IPS-15b (cell line): ENCODE data around the gene CRIP3.
"Not testable (repeated sequence)": the region's sequence is repeated elsewhere in the genome, so short reads cannot be mapped to it uniquely, and the experiment has no call there.

Source experiments
- H3K27me3 ChIP-seq: one replicate; pipeline ENCODE4 v1.6.1; 2013; ENCODE audit warnings: low read length; ENCODE audit not compliant: control insufficient read depth, insufficient read depth
- H3K36me3 ChIP-seq: one replicate; pipeline ENCODE4 v1.6.1; 2013; ENCODE audit warnings: low read length; ENCODE audit not compliant: control insufficient read depth, insufficient read depth
- H3K4me1 ChIP-seq: one replicate; pipeline ENCODE4 v1.6.1; 2013; ENCODE audit warnings: mild to moderate bottlenecking, low read length; ENCODE audit not compliant: control insufficient read depth, insufficient read depth
- H3K4me3 ChIP-seq: one replicate; pipeline ENCODE4 v1.5.1; 2013; ENCODE audit warnings: low read depth, low read length
- H3K9ac ChIP-seq: one replicate; pipeline ENCODE4 v1.6.1; 2013; ENCODE audit warnings: low read depth, mild to moderate bottlenecking, low read length
- H3K9me3 ChIP-seq: one replicate; pipeline ENCODE4 v1.6.1; 2013; ENCODE audit warnings: mild to moderate bottlenecking, low read length; ENCODE audit not compliant: control insufficient read depth, insufficient read depth

CRIP3 gene

DNA sequence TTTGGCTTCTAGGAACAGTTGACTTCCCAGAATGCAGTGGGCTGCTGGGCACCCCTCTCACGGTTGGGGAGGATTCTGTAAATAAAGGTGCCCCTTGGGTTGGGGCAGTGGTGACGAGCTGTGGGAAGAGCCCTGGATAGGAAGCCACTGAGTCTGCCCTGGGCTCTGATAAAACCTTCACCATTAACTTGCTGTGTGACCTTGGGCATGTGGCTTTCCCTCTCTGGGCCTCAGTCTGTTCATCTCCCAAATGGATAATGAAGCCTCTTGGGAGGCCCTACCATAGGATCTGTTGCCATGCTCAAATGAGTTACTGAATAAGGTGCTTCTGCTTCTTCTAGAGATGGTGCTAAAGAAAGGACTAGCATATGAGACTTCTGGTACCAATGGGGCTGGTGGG, 3.7 kb downstream of the CRIP3 start:
- peaks cover 6% of the 10 kb centered on the region for H3K27me3 ChIP-seq
- H3K9ac ChIP-seq, result no peak overlapping the region
- H3K4me1 ChIP-seq, result peaks cover 3% of the 10 kb centered on the region
- H3K9me3 ChIP-seq, result no peaks in the 10 kb centered on the region
- no peaks in the 10 kb centered on the region for H3K36me3 ChIP-seq
- H3K4me3 ChIP-seq, result no peak overlapping the region

DNA sequence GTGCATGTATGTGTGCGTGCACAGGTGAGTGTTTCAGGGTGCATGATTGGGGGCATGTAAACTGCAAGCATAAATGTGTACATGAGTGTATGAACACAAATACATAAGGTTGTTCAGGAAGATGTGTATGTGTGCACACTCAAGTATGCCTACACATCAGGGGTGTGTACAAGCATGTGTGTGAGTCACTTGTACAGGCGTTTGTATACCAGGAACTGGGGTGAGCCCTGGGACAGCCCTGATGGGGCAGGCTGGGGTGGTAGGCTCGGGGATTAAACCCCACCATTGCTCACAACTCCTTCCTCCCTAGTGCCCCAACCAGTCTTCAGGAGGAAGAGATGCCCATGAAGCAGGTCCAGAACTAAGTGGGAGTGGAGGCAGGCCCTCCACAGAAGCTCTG, 4.3 kb downstream of the CRIP3 start:
- peaks cover 5% of the 10 kb centered on the region for H3K27me3 ChIP-seq
- H3K9ac ChIP-seq, result no peak overlapping the region
- H3K4me3 ChIP-seq, result no peak overlapping the region
- no peaks in the 10 kb centered on the region for H3K36me3 ChIP-seq
- peaks cover 3% of the 10 kb centered on the region for H3K4me1 ChIP-seq
- no peaks in the 10 kb centered on the region for H3K9me3 ChIP-seq

DNA sequence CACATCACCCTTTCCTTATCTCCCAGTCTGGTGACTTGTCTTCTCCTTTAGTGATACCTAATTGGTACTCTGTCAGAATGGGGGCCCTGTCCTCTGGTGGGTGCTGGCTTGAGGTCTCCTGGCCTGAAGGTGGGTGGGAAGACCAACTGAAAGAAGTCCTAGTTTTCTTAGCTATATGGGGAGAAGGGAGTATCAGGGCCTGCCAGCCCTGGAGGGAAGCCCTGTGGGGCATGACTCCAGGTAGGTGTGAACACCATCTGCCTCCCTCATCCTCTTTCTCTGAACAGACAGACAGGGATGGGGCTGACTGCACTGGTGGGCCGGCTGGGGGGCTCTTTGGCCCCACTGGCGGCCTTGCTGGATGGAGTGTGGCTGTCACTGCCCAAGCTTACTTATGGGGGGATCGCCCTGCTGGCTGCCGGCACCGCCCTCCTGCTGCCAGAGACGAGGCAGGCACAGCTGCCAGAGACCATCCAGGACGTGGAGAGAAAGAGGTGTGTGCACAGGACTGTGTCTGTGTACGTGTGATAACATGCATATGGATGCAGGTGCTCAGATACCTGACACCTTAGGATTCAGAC, 4.8 kb downstream of the CRIP3 start:
- Histone ChIP-seq H3K9ac (no peak overlapping the region), H3K9me3 (no peaks in the 10 kb centered on the region), H3K4me3 (no peak overlapping the region), H3K4me1 (peaks cover 3% of the 10 kb centered on the region), H3K27me3 (peaks cover 2% of the 10 kb centered on the region), H3K36me3 (no peaks in the 10 kb centered on the region)

DNA sequence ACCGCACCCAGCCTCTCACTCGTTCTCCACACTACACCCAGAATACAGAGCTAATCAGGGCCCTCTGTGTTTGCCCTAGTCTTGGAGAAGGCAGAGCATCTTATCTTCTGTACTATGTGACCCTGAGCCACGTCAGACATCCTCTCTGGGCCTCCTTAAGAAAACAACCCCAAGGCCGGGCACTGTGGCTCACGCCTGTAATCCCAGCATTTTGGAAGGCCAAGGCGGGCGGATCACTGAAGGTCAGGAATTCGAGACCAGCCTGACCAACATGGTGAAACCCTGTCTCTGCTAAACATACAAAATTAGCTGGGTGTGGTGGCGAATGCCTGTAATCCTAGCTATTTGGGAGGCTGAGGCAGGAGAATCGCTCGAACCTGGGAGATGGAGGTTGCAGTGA, 5.6 kb downstream of the CRIP3 start:
- not testable (repeated sequence) for H3K9me3 ChIP-seq, H3K27me3 ChIP-seq, H3K4me3 ChIP-seq, H3K36me3 ChIP-seq, H3K4me1 ChIP-seq, H3K9ac ChIP-seq

DNA sequence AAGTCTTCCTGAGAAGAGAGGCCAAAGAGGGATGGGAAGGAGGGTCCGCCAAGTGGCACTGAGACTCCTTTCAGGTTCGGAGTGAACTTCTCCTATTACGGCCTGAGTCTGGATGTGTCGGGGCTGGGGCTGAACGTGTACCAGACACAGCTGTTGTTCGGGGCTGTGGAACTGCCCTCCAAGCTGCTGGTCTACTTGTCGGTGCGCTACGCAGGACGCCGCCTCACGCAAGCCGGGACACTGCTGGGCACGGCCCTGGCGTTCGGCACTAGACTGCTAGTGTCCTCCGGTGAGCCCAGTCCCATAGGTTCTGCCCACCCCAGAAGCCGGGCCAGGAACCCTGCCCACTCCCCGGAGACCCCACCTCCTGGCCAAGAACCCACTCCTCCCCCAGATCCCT, 6.5 kb downstream of the CRIP3 start:
- H3K9ac ChIP-seq, result no peak overlapping the region
- no peaks in the 10 kb centered on the region for H3K27me3 ChIP-seq

DNA sequence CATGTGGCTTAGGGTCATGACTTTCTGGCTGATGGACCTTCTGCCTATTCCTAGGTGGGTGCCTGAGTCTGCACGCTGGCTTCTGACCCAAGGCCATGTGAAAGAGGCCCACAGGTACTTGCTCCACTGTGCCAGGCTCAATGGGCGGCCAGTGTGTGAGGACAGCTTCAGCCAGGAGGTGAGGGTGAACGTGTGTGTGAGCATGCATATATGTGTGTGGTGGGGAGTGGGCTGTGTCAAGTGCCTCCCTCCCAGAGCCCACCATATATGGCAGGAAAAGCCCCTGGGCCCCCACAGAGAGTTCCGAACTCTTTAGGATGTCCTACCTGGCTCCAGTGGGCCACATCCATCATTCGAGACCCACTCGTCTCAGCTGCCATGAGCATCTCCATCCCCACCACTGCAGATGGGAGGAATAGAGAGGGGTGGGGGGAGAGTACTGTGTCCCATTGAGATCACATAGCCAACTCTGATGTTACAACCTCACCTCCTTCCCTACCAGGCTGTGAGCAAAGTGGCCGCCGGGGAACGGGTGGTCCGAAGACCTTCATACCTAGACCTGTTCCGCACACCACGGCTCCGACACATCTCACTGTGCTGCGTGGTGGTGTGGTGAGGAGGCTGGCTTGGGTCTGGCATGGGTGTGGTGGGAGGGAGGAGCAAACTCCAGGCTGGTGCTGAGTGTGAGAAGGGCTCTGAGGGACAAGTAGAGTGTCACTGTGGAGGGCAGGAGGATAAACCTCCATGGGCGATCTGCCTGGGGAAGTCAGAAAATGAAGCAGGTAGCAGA, 7.3 kb downstream of the CRIP3 start:
- no peaks in the 10 kb centered on the region for H3K36me3 ChIP-seq
- H3K9me3 ChIP-seq, result no peaks in the 10 kb centered on the region
- H3K4me1 ChIP-seq, result no peaks in the 10 kb centered on the region
- no peak overlapping the region for H3K9ac ChIP-seq
- no peaks in the 10 kb centered on the region for H3K27me3 ChIP-seq
- H3K4me3 ChIP-seq, result no peak overlapping the region

More for the DNA sequence above, 6.5 kb downstream of the CRIP3 start:
- Histone ChIP-seq H3K4me1 (no peaks in the 10 kb centered on the region), H3K9me3 (no peaks in the 10 kb centered on the region), H3K4me3 (no peak overlapping the region), H3K36me3 (no peaks in the 10 kb centered on the region)

DNA sequence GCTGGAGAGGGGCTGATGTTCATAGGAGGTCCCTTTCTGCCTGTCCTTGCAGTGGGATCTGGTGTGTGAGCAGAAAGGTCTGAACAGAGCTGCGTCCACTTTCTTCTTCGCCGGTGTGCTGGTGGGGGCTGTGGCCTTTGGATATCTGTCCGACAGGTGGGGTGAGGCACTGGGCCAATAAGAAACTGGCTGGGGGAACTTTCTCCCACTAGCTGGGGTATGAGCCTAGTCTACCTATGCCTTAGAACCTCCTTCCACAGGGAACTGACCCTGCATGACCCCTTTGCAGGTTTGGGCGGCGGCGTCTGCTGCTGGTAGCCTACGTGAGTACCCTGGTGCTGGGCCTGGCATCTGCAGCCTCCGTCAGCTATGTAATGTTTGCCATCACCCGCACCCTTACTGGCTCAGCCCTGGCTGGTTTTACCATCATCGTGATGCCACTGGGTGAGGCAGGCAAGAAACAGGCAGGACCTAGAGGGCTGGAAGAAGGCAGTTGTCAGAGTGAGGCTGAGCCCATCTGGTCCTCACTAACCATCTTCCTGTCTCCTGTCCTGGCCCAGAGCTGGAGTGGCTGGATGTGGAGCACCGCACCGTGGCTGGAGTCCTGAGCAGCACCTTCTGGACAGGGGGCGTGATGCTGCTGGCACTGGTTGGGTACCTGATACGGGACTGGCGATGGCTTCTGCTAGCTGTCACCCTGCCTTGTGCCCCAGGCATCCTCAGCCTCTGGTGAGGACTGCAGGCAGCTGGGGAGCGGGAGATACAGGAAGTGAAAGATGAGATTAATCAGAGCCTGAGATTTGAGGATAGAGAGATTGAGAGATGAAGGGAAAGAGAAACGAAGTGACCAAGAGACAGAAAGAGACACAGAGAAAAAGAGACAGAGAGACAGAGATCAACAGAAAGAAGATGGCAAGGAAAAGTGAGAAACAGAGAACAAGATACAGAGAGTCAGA, 9.0 kb downstream of the CRIP3 start:
- H3K36me3 ChIP-seq, result no peaks in the 10 kb centered on the region
- H3K4me3 ChIP-seq, result no peak overlapping the region
- H3K9ac ChIP-seq, result no peak overlapping the region
- no peaks in the 10 kb centered on the region for H3K4me1 ChIP-seq
- H3K27me3 ChIP-seq, result no peaks in the 10 kb centered on the region
- no peaks in the 10 kb centered on the region for H3K9me3 ChIP-seq

DNA sequence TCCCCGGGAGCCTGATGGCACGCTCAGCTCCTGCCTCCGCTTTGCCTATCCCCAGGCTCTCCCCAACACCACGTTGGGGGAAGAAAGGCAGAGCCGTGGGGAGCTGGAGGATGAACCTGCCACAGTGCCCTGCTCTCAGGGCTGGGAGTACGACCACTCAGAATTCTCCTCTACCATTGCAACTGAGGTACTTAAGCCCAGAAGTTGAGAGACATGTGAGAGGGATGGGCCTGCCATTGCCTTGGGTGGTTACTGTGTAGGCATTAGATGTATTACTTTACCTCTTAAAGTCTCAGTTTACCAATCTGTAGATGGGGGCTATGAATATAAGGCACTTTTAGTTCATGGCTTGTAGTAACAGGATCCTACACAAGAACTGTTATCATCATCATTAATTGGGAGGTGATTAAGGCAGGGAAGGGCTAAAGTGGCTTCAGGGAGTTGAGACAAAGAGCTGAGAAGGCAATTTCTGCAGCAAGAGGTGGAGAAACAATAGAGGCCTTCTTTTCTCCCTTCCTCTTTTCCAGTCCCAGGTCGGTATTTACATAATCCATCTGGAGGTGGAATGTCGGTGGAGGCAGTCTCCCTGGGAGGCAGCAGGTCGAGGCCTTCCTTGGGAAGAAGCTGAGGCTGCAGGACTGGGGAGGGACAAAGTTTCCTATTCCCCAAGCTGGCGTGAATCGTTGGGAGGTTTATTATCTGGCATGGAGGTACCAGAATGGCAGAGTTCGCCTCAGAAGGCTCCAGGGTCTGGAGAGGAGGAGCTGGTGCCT, 9.9 kb downstream of the CRIP3 start:
- no peak overlapping the region for H3K4me3 ChIP-seq
- no peaks in the 10 kb centered on the region for H3K4me1 ChIP-seq
- H3K9ac ChIP-seq, result no peak overlapping the region
- no peaks in the 10 kb centered on the region for H3K27me3 ChIP-seq
- no peaks in the 10 kb centered on the region for H3K9me3 ChIP-seq
- H3K36me3 ChIP-seq, result no peaks in the 10 kb centered on the region

DNA sequence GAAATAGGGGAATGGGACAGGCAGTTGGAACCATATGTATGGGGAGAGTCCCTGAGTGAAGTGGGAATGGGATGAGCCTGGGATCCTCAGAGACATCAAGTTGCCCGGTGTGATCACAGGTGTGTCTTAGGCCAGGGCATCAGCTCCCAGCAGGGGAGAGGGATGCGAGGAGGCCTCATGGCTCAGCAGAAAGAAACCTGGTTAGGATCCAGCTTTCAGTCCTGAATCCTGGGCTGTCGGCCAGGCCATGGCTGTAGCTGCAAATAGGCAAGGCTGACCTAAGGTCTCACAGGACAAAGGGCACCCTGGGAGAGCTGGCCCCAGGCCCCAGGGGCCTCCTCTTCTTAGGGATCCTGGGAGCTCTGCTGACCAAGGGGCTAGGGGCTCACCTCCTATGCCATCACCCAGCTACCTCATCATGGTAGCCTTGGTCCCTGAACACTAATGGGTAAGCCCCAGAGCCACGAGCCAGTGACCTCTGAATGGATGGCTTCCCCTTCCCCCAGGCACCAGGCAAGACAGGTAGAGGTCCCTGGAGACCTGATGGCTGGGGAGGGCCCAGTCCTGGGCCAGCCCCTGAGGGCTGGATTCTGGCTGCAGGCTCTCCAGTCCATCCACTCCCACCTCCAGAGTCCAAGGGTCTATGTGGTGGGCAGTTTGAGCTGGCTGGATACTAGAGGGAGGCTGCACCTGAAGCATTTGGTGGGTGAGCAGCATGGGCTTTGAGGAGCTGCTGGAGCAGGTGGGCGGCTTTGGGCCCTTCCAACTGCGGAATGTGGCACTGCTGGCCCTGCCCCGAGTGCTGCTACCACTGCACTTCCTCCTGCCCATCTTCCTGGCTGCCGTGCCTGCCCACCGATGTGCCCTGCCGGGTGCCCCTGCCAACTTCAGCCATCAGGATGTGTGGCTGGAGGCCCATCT, 10.7 kb downstream of the CRIP3 start, which contains the start of gene SLC22A7:
Gene SLC22A7, plus strand, starts transcription at position 617 of the 921 bp plus-strand sequence. Its CDS starts 99 bp downstream, at position 716.
- no peak within 1 kb of the TSS for H3K9ac ChIP-seq
- H3K4me3 ChIP-seq, result no peak within 1 kb of the TSS
- H3K9me3 ChIP-seq, result no peaks in the 10 kb centered on the region
- no peaks in the 10 kb centered on the region for H3K27me3 ChIP-seq
- H3K36me3 ChIP-seq, result no peaks in the 10 kb centered on the region
- H3K4me1 ChIP-seq, result no peaks in the 10 kb centered on the region

DNA sequence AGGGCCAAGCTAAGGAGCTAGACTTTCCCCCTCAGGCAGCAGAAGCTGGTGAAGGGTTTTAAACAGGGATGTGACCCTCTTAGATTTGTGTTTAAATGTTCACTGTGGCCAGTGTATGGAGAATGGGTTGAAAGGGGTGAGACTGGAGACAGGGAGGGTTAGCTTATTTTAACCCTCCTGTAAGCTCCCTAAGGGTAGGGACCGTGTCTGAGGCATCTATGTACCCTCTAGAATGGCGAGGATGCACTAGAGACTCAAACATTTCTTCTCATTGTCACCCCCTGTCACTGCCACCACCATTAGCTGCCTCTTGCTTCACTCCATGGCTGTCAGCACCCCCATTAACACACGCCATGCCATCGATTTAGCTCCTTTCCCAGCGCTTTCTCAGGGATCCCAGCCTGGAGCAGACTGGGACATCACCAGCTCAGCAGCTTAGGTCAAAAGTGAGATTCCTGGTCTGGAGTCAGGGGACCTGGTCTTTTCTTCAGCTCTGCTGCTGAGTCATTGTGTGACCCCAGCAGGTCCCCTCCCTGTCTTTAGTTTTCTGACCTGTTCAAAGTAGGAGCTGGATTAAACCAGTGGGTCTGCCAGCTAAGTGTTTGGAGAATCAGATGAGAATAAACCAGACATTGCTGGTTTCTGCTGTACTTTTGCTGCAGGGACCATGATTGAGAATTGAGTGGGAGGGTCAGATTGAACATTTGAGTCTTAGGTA, 11.7 kb downstream of the CRIP3 start:
- H3K27me3 ChIP-seq, result no peaks in the 10 kb centered on the region
- no peak overlapping the region for H3K4me3 ChIP-seq
- no peaks in the 10 kb centered on the region for H3K36me3 ChIP-seq
- H3K4me1 ChIP-seq, result no peaks in the 10 kb centered on the region
- H3K9ac ChIP-seq, result no peak overlapping the region
- no peaks in the 10 kb centered on the region for H3K9me3 ChIP-seq
